ENCODE data around the gene PPP1R12C.

The PPP1R12C gene

DNA sequence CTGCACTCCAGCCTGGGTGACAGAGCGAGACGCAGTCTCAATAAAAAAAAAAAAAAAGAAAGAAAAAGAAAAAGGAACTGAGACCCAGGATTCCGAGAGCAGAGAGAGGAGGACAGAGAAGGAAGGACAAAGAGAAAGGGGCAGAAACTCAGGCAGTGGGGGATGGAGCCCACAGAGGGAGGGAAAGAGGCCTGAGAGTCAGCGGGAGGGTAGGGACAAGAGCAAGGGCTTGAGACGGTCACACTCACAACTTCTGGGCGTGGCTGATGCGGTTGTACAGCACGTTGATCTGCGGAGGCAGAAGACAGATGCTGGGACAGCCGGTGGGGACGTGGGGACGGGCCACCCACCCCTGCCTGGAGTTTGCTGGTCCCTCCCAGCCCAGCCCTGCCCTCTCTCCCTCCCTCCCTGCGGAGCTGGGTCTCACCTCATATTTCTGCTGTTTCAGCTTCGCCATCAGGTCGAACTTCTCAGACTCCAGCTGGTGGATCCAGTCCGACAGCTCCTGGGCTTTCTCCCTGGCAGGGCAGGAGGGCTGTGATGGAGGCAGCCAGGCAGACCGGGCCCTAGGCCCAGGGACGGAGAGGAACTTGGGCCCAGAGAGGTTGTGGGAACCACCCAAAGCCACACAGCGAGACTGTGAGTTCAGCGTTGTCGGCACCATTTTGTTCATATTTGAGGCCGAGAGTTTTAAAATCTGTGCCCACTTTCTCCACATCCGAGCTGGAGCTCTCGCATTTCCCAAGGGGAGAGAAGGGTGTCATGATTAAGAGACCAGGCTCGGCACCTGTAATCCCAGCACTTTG, 16.4 kb upstream of the PPP1R12C start:
- Histone ChIP-seq H3K27me3 (ENCODE audit: control insufficient read depth, insufficient read depth, low read length) (no peaks in the 10 kb centered on the region), H3K9me3 (ENCODE audit: control insufficient read depth, low read length) (no peaks in the 10 kb centered on the region), H3K36me3 (ENCODE audit: control insufficient read depth, insufficient read depth, low read length) (no peaks in the 10 kb centered on the region), H2AFZ (peak overlapping the region; percentile 58), H3K79me2 (no peaks in the 10 kb centered on the region), H3K27ac (no peak overlapping the region), H3K4me3 (ENCODE audit: low read depth, low read length) (no peak overlapping the region), H3K9ac (no peak overlapping the region), H3K4me2 (ENCODE audit: low read length) (no peak overlapping the region), H3K4me1 (no peaks in the 10 kb centered on the region)
- TF ChIP-seq, protein P1, sequence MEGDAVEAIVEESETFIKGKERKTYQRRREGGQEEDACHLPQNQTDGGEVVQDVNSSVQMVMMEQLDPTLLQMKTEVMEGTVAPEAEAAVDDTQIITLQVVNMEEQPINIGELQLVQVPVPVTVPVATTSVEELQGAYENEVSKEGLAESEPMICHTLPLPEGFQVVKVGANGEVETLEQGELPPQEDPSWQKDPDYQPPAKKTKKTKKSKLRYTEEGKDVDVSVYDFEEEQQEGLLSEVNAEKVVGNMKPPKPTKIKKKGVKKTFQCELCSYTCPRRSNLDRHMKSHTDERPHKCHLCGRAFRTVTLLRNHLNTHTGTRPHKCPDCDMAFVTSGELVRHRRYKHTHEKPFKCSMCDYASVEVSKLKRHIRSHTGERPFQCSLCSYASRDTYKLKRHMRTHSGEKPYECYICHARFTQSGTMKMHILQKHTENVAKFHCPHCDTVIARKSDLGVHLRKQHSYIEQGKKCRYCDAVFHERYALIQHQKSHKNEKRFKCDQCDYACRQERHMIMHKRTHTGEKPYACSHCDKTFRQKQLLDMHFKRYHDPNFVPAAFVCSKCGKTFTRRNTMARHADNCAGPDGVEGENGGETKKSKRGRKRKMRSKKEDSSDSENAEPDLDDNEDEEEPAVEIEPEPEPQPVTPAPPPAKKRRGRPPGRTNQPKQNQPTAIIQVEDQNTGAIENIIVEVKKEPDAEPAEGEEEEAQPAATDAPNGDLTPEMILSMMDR (IDR thresholded peaks at IDR 0.05): no peak

DNA sequence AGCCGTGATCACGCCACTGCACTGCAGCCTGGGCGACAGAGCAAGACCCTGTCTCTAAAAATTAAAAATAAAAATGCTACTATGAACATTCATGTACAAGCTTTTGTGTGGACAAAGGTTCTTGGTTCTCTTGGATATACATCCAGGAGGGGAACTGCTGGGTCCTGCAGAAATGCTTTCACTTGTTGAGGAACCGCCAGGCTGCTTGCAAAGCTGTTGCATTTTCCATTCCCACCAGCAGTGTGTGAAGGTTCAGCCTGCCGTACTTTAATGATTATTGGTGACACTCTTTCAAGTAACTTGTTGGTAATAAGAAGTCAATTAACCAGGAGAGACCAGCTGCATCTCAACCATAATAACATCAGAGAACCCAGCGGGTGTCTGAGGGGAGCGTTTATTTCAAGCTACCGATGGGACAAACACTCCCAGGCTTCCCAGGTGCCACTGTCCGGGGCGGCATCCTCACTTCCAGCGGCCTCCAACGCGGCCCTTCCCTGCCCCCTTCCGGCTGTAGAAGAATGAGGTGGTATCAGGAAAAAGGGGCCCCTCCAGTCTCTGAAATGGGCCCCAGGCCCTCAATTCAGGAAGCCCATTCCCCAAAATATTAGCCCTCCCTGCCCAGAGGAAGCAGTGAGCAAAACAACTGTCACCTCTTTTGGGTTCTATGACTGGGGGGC, 15.2 kb upstream of the PPP1R12C start:
- Histone ChIP-seq H3K79me2 (no peaks in the 10 kb centered on the region), H3K9ac (no peak overlapping the region), H3K4me2 (ENCODE audit: low read length) (no peak overlapping the region), H2AFZ (no peak overlapping the region), H3K9me3 (ENCODE audit: control insufficient read depth, low read length) (no peaks in the 10 kb centered on the region), H3K27ac (no peak overlapping the region), H3K4me3 (ENCODE audit: low read depth, low read length) (no peak overlapping the region), H3K4me1 (no peaks in the 10 kb centered on the region), H3K36me3 (ENCODE audit: control insufficient read depth, insufficient read depth, low read length) (no peaks in the 10 kb centered on the region), H3K27me3 (ENCODE audit: control insufficient read depth, insufficient read depth, low read length) (no peaks in the 10 kb centered on the region)
- TF ChIP-seq, protein P1 (IDR thresholded peaks at IDR 0.05): peak; percentile 13

DNA sequence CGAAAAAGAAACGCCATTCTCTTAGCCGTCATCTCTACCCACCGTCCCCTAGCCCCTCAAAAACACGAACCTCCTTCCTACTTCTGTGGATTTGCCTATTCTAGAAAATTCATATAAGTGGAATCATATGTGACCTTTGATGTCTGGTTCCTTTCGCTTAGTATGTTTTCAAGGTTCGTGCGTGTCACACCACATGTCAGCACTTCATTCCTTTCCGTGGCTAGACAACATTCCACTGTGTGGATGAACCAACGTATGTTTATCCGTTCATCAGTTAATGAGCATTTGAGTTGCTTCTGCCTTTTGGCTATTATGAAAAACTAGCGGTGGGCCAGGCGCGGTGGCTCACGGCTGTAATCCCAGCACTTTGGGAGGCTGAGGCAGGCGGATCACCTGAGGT, 14.0 kb upstream of the PPP1R12C start:
- Histone ChIP-seq H3K9ac (no peak overlapping the region), H3K4me3 (ENCODE audit: low read depth, low read length) (no peak overlapping the region), H2AFZ (no peak overlapping the region), H3K36me3 (ENCODE audit: control insufficient read depth, insufficient read depth, low read length) (no peaks in the 10 kb centered on the region), H3K4me1 (no peaks in the 10 kb centered on the region), H3K27me3 (ENCODE audit: control insufficient read depth, insufficient read depth, low read length) (no peaks in the 10 kb centered on the region), H3K4me2 (ENCODE audit: low read length) (no peak overlapping the region), H3K27ac (no peak overlapping the region), H3K79me2 (no peaks in the 10 kb centered on the region), H3K9me3 (ENCODE audit: control insufficient read depth, low read length) (no peaks in the 10 kb centered on the region)
- TF ChIP-seq, protein P1 (IDR thresholded peaks at IDR 0.05): no peak

DNA sequence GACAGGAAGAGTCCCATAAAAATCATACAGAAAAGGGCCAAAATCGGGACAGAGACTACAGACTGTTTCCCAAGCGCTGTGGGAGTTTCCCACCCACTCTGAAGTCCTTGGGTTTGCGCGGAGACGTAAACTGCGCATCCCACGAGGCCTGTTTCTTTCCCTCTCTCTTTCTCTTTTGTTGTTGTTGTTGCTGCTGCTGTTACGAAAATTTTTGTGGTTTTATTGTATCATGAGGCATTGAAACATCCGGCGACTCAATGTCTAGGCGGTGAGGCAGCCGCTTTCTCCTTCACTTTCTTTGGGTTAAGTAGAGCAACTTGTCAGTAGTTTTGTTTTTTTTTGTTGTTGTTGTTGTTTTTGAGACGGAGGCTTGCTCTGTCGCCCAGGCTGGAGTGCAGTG, 1.6 kb upstream of the PPP1R12C start:
- Histone ChIP-seq H3K9me3 (ENCODE audit: control insufficient read depth, low read length) (no peaks in the 10 kb centered on the region), H3K36me3 (ENCODE audit: control insufficient read depth, insufficient read depth, low read length) (no peaks in the 10 kb centered on the region), H3K4me3 (ENCODE audit: low read depth, low read length) (no peak overlapping the region), H3K79me2 (peaks cover 22% of the 10 kb centered on the region), H3K4me2 (ENCODE audit: low read length) (no peak overlapping the region), H3K27ac (no peak overlapping the region), H3K9ac (no peak overlapping the region), H2AFZ (no peak overlapping the region), H3K27me3 (ENCODE audit: control insufficient read depth, insufficient read depth, low read length) (no peaks in the 10 kb centered on the region), H3K4me1 (peaks cover 11% of the 10 kb centered on the region)
- TF ChIP-seq, protein P1 (IDR thresholded peaks at IDR 0.05): no peak
